K562 (cell line): ENCODE measurements around the gene BRME1. TPM values are rescaled to one million over a fixed set of nuclear protein-coding genes. Genes with fewer than 3 reads are reported as not detected.

Source experiments
- KLF1 ChIP-seq: fragments of 450-650 bp; IDR thresholded peaks from 2 replicates; pipeline ENCODE4 v1.6.1; 2016; ENCODE audit warnings: missing genetic modification characterization, missing compliant biosample characterization
- NEUROD1 ChIP-seq: fragments of 150-350 bp; IDR thresholded peaks from 2 replicates; pipeline ENCODE4 v1.6.1; 2014; ENCODE audit warnings: borderline replicate concordance, low read length, low read depth; ENCODE audit not compliant: partially characterized antibody
- SMAD4 ChIP-seq: fragments of 250-450 bp; sonication (Bioruptor Pico); conservative IDR thresholded peaks from 2 replicates; pipeline ENCODE4 v1.8.0; 2021; ENCODE audit warnings: inconsistent platforms, mild to moderate bottlenecking, moderate library complexity
- UBTF ChIP-seq, 2 experiments: IDR thresholded peaks; 2 replicates each; pipeline ENCODE4 v1.6.1; 2012; ENCODE audit warnings: improper control_type of control experiment in 2 of 2, low read depth in 2 of 2, low read length in 2 of 2, borderline replicate concordance in 1 of 2
- ZBTB11 ChIP-seq, 3 experiments: fragments of 200-800 bp in 1 of 3; fragments of 250-450 bp in 1 of 3; fragments of 450-650 bp in 1 of 3; sonication (Bioruptor Pico) in 1 of 3; sonication (Bioruptor generic) in 1 of 3; formaldehyde crosslinking in 1 of 3; IDR thresholded peaks; 2 replicates each; pipeline versions ENCODE4 v1.6.1 to v1.8.0; 2016 to 2022; ENCODE audit warnings: mild to moderate bottlenecking in 2 of 3, missing genetic modification characterization in 2 of 3, missing compliant biosample characterization in 1 of 3, moderate library complexity in 1 of 3
- ZMIZ1 ChIP-seq, 2 experiments: fragments of 150-350 bp in 1 of 2; IDR thresholded peaks; 2 replicates each; pipeline ENCODE4 v1.6.1; 2012 to 2016; ENCODE audit warnings: low read depth in 2 of 2, low read length in 2 of 2, mild to moderate bottlenecking in 1 of 2, moderate library complexity in 1 of 2
- ZNF639 ChIP-seq, 2 experiments: fragments of 200-800 bp in 1 of 2; sonication (Bioruptor generic) in 1 of 2; sonication (generic) in 1 of 2; formaldehyde crosslinking in 1 of 2; IDR thresholded peaks in 1 of 2; conservative IDR thresholded peaks in 1 of 2; 2 replicates each; pipeline versions ENCODE4 v1.5.0 to v1.6.1; 2016 to 2020; ENCODE audit warnings: missing compliant biosample characterization in 1 of 2, missing genetic modification characterization in 1 of 2, missing genetic modification reagents in 1 of 2
- polyA plus RNA-seq, 8 experiments: library from polyadenylated mRNA; depleted of rRNA in 4 of 8; stranded (reverse) in 5 of 8; unstranded in 3 of 8; fragments of >200 nt; fragmentation: Nextera tagmentation in 2 of 8; fragmentation: Illumina TruSeq in 1 of 8; extraction: Ambion mirVana in 2 of 8; extraction: Trizol in 1 of 8; gene quantifications; 2 replicates each; pipeline versions ENCODE4 v1.2.1 to v1.2.3, GENCODE V29; 2011 to 2014; ENCODE audit warnings: inconsistent platforms in 1 of 8, missing spikeins in 1 of 8
- total RNA-seq, 7 experiments: library from RNA; depleted of rRNA in 6 of 7; stranded (reverse); fragments of >200 nt in 6 of 7; fragmentation: Illumina TruSeq in 2 of 7; extraction: Trizol in 2 of 7; gene quantifications; 2 replicates each; pipeline versions ENCODE4 v1.2.1 to v1.2.3, GENCODE V29; 2011 to 2021; ENCODE audit warnings: low replicate concordance in 1 of 7

BRME1 gene
- total and polyA plus RNA-seq, 9 of the 15 experiments (the other 6 are each of a cell fraction or from before 2014, with no cell fraction given) = 0.75 to 6.1 (median 3.6) TPM

- TF ChIP-seq ZBTB11 (CRISPR knock-in tag; IDR thresholded peaks at IDR 0.05) = 0 out of 6 replicates have a peak, but pooled peaks of 1 of the 3 experiments have one; percentile 22
- TF ChIP-seq ZMIZ1 (IDR thresholded peaks at IDR 0.05; ENCODE audit: low read depth in 2 of 2, low read length in 2 of 2) = peak in 1 of 2 experiments; percentile 56; a peak in 1 of 4 replicates
- peak; percentile 13 for TF ChIP-seq NEUROD1
- TF ChIP-seq SMAD4 (CRISPR knock-in tag) = peak; percentile 92
- peak in 1 of 2 experiments; percentile 48; a peak in 1 of 4 replicates for TF ChIP-seq ZNF639 (CRISPR knock-in tag; conservative IDR thresholded peaks at IDR 0.05 in 1 of 2, IDR thresholded peaks at IDR 0.05 in 1 of 2)
- 0 out of 4 replicates have a peak, but pooled peaks have one; percentile 28 to 45 for TF ChIP-seq UBTF (IDR thresholded peaks at IDR 0.05; ENCODE audit: borderline replicate concordance in 1 of 2, low read depth in 2 of 2, low read length in 2 of 2)
- TF ChIP-seq KLF1 (tag) = peak; percentile 88
Observed at GRCh38 chr19:13849991-13850909, 55.7 kb downstream of the BRME1 start (continued).
